COLO829 (cell line): Measurements from ENCODE around the gene OR6J1.
"Not testable (repeated sequence)": the region's sequence is repeated elsewhere in the genome, so short reads cannot be mapped to it uniquely, and the experiment has no call there.

Source experiments
- DNase-seq: peaks from one replicate; pipeline ENCODE4 v3.0.0; 2012; ENCODE audit warnings: low spot score

OR6J1 gene

DNA sequence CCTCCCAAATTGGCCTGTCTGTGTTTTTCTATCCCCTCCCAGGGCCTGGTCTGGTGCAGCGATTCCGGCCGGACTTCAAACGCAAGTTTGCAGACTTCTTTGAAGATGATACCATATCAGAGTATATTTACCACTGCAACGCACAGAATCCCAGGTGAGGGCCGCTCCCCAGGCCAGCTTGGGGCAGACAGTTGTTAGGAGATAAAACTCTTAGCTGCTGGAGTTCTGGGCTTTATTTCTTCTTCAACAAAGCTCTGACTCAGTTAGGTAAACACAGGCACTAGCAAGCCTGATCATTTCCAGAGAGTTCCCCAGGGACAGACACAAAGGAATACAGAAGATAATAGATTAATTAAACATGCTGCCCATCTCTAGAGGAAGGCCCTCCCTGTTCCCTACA is 37.8 kb downstream of the OR6J1 start:
- no peak for DNase-seq

DNA sequence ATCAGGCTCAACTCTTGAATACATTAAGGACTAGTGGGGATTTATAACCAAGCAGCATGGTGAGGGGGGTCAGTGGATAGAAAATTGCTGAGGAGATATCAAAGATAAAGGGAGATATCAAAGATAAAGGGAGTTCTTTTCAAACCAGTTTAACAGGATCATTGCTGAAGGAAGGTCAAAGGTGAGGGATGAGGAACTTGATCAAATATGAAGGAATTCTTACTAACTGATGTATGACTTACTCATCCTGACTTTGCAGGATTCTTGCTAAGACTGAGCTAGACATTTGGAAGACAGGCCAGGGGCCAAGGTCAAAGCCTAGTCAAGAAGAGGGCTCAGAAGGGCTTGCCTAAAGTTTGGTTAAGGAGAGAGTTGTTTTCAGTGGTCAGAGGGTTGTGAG is 41.3 kb downstream of the OR6J1 start:
- DNase-seq: no peak

DNA sequence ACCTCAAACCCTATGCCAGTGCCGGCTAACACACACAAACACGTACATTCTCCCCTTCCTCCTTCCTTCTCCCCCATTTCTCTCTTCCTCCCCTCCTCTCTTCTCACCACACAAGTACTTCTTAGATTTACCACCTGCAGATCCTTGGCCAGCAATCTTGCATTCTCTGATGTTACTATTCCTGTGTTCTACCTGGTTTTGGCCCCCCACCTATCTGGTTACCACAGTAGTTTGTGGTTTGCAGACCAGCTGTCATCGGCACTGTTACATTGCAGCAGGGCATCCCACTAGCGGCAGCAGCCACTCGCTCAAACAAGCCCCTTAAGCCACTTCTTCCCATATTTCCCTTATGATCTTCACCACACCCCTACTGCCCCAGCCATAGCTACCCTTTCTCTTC is 42.2 kb downstream of the OR6J1 start:
- no peak for DNase-seq

DNA sequence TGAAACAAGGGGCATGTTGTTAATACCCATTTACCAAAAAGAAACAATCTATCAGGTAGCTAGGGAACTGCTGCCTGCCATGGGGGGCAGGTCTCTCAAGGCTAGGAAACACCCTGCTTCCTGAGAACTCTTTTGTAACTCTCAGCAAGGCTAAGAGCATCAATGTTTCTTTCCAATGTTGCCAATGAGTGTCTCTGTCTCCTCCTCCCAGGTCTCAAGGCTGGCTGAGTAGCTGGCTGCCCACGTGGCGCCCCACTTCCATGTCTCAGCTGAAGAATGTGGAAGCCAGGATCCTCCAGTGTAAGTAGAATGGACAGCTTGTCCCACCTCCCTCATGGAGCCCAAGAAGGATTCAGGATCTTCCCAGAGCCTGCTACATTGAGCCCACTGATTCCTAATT is 42.7 kb downstream of the OR6J1 start:
- no peak for DNase-seq

DNA sequence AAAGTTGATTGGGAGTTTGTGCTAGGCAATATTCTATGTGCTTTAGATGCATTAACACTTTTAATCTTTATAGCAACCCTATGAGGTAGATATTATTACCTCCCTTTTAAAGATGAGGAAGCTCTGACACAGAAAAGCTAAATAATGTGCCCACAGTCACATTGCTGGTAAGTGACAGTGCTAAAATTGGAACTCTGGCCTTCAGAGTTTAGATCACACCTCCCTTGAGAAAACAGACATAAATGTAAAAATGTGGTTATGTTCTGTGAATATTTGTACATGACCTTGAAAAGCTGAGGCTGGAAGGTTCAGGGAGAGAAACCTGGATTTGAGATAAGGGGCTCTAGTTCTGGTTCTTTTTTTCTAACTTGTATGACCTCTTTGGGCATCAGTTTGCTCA is 44.1 kb downstream of the OR6J1 start:
- DNase-seq: no peak

DNA sequence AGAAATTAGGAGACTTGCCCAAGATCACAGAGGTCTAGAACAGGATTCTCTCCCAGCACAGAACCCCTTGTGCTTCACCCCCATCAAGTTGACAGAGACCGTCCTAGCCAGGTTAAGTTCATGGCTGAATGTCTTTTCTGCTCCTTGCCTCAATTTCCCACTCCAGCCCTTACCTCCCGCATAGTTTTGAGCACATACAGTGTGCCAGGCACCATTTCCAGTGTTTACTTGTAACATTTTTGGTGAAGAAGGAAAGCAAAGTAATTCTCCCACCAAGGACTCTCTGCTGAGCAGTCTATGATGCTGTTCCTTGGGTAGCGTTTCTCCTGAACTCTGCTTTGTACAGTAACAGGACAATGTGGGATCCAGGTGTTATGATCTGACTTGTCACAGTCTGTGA is 44.8 kb downstream of the OR6J1 start:
- DNase-seq: no peak

DNA sequence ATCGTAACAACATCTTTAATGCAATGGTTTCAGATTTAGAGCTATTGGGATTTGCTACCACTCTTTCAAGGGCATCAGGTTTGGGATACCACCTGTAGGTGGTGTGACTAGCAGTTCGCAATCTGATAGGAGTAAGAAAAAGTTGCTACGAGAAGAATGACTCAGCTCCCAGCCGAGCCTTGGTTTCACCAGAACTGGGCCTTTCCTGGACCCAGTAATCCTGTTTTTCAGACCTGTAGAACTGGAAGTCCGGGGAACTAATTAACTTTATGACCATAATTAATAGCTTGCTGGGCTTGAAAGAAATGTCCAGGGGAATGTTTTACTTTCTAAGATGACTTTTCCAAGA is 45.3 kb downstream of the OR6J1 start:
- no peak for DNase-seq

DNA sequence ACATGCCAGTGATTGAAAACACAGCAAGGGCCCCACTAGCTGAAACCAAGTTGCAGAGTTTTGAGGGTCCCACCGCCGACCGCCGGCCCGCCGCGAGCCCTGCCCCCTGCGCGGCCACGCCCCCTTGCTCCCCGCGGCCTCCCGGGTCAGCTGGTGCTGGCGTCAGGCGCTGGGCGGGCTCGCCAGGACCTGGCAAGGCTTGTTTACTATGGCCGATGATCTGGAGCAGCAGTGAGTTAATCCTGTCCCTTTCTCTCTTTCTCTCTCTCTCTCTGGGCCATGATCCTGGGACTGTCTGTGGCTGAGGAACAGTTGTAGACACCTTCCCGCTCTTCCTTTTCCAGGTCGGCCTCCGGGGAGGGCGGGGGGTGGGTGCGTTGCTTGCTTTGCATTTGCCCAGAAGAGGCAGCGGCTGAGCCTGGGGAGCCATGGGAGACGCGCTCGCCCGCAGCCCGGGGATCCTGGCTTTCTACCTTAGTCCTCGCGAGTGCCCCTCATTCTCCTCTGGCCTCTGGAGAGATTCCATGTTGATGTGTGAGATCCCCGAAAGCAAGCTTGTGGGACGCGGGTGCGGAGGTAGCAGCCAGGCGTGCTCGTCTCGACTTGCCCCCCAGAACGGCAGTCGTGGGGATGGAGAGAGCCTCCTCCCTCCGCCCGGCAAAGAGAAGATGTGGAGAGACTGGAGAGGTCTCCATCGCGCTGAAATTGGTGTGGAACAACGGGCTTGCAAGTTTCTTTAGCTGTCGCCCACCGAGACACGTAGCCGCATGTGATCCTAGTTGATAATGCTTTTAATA is 45.9 kb downstream of the OR6J1 start, which contains the start of gene ABHD4:
Gene ABHD4 (plus strand): TSS at position 202 of the 797 bp plus-strand sequence. CDS start 7 bp downstream, at position 209.
- peak; percentile 17 for DNase-seq

DNA sequence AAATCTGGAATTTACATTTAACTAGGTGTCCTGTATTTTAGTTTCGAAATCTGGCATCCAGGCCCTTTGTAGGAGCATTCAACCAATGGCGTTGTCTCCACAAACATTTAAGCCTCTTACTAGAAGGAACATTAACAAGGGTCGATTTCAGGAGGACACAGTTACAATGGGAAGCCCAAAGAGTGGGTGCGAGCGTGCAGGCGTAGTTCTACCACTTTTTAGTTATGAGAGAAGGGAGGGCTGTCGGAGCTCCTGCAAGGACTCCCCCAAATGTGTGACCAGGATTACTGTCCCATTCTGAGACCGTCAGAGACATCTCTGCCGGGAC is 46.4 kb downstream of the OR6J1 start:
- DNase-seq: no peak

DNA sequence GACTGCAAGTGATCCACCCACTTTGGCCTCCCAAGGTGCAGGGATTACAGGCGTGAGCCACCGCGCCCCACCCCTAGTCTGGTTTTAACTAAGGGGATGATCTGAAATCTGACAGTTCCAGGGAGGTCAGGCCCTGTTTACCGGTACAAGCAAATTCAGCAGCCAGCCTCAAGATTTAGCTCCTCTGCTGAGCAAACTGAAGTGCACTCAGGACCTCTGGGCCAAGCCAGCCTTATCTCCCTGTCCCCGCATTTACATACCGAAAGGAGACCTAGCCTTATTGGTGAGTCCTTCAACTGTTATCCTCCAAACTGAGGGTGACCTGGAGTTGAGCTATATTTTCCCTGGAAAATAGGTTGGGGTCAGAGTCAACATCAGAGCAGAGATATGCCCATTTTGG is 46.9 kb downstream of the OR6J1 start:
- DNase-seq: no peak

DNA sequence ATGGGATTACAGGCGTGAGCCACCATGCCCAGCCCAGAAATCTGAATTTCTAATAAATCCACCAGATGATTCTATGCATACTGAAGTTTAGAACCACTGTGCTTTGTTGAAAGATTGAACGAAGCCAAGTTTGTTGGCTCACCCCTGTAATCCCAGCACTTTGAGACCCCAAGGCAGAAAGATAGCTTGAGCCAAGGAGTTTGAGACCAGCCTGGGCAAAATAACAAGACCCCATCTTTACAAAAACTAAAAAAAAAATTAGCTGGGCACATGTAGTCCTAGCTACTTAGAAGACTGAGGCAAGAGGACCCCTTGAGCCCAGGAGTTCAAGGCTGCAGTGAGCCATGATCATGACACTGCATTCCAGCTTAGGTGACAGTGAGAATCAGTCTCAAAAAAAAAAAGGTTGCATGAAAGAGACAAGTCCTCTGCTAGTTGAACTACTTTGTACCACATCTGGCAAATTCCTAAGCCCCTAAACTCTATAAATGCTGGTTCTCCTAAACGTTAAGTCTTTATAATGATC is 47.7 kb downstream of the OR6J1 start:
- no peak for DNase-seq

DNA sequence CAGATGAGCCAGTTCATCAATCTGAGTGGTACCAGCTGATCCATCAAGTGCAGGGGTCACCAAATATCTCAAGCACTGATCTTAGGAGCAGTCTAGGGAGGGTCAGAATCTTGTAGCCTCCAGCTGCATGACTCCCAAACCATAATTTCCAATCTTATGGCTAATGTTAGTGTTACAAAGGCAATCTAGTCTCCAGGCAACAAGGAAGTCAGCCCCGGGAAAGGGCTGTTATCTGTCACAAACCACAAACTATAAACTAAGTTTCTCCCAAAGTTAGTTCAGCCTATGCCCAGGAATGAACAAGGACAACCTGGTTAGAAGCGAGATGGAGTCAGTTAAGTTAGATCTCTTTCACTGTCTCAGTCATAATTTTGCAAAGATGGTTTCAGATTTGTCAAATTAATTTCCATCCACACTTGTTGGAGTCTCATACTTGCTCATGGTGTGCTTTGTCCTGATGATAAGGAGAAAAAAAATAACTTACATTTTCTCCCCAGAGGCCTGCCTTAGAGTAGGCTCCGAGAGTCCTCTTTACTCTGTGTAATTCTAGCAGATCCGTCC is 49.9 kb downstream of the OR6J1 start:
- no peak for DNase-seq

DNA sequence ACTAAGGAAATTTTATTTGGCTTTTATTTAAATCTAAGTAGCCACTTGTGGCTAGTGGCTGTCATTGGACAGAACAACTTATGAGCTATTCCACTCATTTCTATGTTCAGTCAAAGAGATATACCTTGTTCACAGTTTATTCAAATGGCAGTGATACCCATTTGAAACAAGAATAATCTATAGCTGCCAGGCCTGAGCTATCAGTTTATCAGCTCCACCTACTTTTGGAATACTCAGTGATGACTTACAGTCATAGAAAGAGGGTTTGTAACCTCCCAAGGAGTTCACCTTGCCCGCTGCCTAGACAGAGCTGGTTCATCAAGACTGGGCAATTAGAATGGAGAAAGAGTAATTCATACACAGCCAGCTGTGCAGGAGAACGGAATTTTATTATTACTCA is 50.6 kb downstream of the OR6J1 start:
- no peak for DNase-seq

DNA sequence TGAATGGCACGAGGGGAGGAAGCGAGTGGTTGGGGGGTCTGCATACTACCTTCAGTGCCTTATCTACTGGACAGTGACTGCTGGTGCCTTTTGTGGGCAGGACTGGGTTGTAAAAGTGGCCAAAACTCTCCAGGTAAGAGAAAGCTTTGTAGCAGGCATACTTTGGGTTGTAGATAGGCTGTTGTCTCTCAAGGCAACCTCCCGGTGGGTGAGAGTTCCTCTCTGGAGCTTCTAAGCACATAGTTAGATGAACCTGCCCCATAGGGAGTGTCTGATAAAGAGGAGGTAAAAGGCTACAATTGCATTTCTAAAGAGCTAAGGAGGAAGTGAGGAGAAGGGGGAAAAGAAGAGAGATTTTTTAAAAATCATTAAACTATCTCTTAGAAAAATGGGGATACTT is 51.0 kb downstream of the OR6J1 start:
- no peak for DNase-seq

DNA sequence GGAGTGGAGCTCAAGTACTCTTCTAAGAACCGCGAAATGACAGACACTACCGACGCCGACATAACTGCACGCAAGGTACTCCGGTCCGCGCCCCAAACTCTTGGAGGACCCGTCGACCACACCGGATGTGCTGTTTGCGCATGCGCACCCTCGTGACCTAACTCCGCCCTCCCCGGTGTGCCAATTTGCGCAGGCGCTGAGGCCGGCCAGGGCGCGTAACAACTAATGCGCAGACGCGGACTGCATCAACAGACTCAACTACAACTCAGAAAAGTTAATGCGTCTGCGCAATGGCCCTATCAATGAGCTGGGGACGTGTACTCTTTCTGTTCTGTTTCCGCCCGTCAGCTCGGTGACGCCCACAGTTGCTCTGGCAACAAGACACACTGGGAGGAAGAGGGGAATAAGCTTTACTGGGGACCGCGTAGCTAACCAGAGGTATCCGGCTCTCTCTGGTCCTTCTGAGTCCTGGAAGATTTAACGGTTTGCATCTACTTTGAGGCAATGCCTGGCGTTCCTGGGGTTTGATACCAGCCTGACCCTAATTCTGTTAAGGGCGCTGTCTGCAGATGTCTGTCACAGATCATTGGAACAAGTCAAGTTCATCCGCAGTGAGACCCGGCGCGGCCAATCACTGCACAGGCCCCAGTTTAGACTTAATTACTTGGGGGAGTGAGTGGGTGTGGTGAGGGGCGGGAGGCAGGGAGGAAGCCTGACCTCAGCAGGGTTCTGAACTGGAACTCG is 54.9 kb downstream of the OR6J1 start, which contains the start of gene DAD1:
Gene DAD1 (minus strand): TSS at position 129 of the 744 bp plus-strand sequence. CDS start 67 bp downstream, at position 62.
- peak; percentile 100 for DNase-seq

DNA sequence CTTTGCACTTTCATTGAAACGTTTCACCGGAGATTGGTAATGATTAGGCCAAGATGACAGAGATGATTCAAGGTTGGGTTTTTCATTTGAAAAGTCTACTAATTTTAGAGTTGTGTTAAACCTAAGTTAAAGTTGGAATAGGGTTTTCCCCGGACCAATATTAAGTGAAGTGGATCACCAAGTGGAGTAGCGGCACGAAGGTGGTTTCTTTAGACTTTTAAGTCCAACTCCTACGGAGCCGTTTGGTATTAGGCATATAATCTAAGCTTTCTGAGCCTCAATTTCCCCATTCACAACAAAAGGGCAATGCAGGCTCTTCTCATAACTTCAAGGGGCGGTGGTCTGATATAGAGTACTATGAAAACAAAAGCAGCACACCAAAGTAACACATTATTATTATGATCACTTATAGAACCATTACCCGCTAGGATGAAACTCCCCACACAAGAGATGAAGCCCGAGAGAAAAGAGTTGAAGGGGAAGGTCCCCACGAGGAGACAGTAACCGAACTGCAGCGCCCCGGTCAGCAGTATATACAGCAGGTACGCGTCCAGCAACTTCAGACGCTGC is 55.5 kb downstream of the OR6J1 start:
- no peak for DNase-seq

DNA sequence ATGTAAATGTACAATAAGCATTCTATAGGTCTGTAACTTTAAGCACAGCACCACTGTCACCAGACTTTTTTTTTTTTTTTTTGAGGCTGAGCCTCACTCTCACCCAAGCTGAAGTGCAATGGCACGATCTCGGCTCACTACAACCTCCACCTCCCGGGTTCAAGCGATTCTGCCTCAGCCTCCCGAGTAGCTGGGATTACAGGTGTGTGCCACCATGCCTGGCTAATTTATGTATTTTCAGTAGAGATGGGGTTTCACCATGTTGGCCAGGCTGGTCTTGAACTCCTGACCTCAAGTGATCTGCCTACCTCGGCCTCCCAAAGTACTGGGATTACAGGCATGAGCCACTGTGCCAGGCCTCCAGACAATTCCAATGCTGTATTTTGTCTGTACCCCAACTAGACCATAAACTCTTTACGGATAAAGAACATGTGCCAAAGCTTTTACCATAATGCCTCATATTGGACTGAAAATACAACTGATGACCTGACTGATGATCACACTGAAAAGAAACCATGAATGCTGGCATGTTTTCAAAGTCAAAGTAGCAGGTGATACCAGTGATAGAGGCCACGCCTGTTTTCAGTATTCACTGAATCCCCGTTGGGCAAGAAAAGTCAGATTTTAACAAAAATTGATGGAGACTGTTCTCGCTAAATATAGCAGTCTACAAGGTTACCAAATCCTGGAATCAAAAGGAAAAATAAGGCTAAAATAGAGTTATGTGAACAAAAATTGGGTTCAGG is 56.3 kb downstream of the OR6J1 start:
- DNase-seq: not testable (repeated sequence)

DNA sequence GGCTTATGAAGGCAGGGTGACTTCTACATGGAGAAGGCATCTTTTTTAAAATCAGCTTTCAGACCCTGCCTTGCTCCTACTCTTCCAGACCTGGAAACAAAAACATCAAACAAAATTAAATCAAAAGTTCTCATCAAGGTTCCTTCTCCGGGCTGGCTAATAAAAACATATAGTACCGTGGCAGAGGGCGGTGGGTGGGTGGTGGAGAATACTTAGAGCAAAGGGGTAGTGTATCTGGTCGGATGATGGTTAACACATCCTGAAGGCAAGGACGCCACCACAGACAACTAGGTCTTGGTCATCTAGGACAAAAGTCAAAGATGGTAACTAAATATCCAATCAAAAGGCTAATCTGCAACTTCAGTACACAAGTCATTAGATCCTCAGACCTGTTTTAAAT is 56.9 kb downstream of the OR6J1 start:
- no peak for DNase-seq

DNA sequence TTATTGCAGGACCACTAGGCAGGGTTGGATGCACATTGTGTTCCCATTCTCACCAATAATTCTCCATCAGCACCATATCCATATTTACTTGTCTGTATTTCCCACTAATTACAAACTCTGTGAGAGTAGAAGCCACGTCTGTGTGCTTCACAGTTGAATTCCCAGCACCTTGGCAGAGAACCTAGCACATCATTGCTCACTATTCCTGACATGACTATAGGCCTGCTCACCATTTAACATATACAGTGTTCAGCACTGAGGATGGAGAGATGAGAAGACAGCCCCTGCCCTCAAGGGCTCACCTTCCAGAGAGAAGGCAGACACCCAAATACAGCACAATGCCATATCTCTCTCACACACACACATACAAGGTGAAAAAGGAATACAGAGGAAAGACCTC is 60.2 kb downstream of the OR6J1 start:
- DNase-seq: no peak
